Measurements from ENCODE around the gene ASGR1. TPM values are rescaled to one million over a fixed set of nuclear protein-coding genes. Genes with fewer than 3 reads are reported as not detected.

The ASGR1 gene
- total and polyA plus RNA-seq, 8 donors: 0.87 to 6.0 (median 1.9) TPM; not detected in 3

DNA sequence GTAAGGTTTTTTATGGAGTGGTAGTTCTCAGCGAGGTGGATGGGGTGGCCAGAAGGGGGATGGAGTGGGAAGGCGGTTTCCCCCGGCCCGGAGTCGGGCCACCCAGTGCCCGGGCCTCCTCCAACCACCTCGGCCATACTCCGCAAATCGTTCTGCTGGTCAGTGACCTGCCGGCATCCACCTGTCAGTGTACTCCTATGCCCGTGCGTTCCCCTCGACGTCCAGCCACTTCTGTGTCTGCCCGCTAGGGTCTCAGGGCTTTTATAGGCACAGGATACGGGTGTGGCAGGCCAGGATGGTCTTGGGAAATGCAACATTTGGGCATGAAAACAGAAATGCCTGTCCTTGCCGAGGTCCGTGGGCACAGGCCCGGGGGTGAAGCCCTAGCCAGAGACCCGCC is 45.3 kb downstream of the ASGR1 start:
- intact Hi-C loops (cut with DNase I; ENCODE audit: low total_unique reads): no loop called here
- H3K4me3 ChIP-seq: no peak overlapping the region
- H3K27me3 ChIP-seq: peaks cover 0 to 91% (median 9%) of the 10 kb centered on the region in 3 donors
- TF ChIP-seq, protein P1, sequence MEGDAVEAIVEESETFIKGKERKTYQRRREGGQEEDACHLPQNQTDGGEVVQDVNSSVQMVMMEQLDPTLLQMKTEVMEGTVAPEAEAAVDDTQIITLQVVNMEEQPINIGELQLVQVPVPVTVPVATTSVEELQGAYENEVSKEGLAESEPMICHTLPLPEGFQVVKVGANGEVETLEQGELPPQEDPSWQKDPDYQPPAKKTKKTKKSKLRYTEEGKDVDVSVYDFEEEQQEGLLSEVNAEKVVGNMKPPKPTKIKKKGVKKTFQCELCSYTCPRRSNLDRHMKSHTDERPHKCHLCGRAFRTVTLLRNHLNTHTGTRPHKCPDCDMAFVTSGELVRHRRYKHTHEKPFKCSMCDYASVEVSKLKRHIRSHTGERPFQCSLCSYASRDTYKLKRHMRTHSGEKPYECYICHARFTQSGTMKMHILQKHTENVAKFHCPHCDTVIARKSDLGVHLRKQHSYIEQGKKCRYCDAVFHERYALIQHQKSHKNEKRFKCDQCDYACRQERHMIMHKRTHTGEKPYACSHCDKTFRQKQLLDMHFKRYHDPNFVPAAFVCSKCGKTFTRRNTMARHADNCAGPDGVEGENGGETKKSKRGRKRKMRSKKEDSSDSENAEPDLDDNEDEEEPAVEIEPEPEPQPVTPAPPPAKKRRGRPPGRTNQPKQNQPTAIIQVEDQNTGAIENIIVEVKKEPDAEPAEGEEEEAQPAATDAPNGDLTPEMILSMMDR (IDR thresholded peaks at IDR 0.05): no peak
- TF ChIP-seq POLR2AphosphoS5 (IDR thresholded peaks at IDR 0.05): no peak
- TF ChIP-seq EP300 (IDR thresholded peaks at IDR 0.05): no peak
- no peak for TF ChIP-seq POLR2A (IDR thresholded peaks at IDR 0.05)
- H3K27ac ChIP-seq: peak overlapping the region in 1 of 5 donors; percentile 48
- DNase-seq: no peak
- H3K4me1 ChIP-seq: peaks cover 0 to 23% (median 10%) of the 10 kb centered on the region in 4 donors
- H3K36me3 ChIP-seq: no peaks in the 10 kb centered on the region
- H3K9me3 ChIP-seq: no peaks in the 10 kb centered on the region
- 68 to 78% (median 75%) methylated on average over 20 of the region's 20 CpGs for WGBS, 5 donors

GRCh38 chr17:7133424-7133823 is 45.7 kb downstream of the ASGR1 start:
- TF ChIP-seq POLR2A (IDR thresholded peaks at IDR 0.05) (no peak), POLR2AphosphoS5 (IDR thresholded peaks at IDR 0.05) (no peak), EP300 (IDR thresholded peaks at IDR 0.05) (no peak)
- TF ChIP-seq, protein P1 (IDR thresholded peaks at IDR 0.05): no peak
- WGBS, 5 donors: 16 to 27% (median 23%) methylated on average over 8 to 19 of the region's 19 CpGs

DNA sequence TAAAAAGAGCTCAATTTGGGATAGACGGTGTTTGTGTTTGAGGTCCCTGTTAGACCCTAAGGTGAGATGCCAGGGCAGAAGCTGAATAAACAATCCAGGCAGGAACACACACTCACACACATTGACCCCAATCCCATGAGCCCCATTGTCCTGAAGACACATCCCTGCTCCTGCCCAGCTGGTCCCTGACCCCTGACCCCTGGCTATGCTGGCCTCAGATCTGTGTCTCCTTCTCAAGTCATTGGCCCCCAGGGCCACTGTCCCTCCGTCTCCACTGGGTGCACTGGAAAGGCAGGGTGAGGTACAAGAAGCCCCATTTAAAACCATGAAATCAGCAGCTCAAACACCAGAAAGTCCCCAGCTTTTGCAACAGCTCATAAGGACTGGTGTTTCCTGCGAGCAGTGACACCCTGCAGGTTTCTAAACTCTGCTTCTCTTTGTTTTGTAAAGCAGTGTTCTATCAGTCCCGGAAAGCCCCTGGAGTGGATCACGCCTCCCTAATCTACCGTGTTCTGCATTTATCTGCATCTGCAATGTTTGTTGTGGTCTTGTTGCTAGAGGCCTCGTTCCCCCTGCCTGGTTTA is 46.6 kb downstream of the ASGR1 start:
- Histone ChIP-seq H3K4me3 (no peak overlapping the region), H3K27ac (peak overlapping the region in 2 of 5 donors; percentile 22 to 69), H3K9me3 (no peaks in the 10 kb centered on the region), H3K36me3 (no peaks in the 10 kb centered on the region), H3K4me1 (peaks cover 0 to 23% (median 10%) of the 10 kb centered on the region in 4 donors), H3K27me3 (peaks cover 0 to 80% (median 7%) of the 10 kb centered on the region in 3 donors)
- 18 to 33% (median 22%) methylated on average over 7 of the region's 7 CpGs for WGBS, 5 donors
- intact Hi-C loops (cut with DNase I; ENCODE audit: low total_unique reads): no loop called here
- TF ChIP-seq, protein P1 (IDR thresholded peaks at IDR 0.05): no peak
- TF ChIP-seq POLR2A (IDR thresholded peaks at IDR 0.05): no peak
- TF ChIP-seq POLR2AphosphoS5 (IDR thresholded peaks at IDR 0.05): no peak
- TF ChIP-seq EP300 (IDR thresholded peaks at IDR 0.05): no peak
- peak in 1 of 2 donors; percentile 78 for DNase-seq

More at GRCh38 chr17:7133424-7133823, 45.7 kb downstream of the ASGR1 start:
- no peaks in the 10 kb centered on the region for H3K9me3 ChIP-seq
- no peak overlapping the region for H3K4me3 ChIP-seq
- DNase-seq: peak in 1 of 2 donors; percentile 65
- peak overlapping the region in 2 of 5 donors; percentile 48 to 69 for H3K27ac ChIP-seq
- H3K4me1 ChIP-seq: peaks cover 0 to 23% (median 10%) of the 10 kb centered on the region in 4 donors
- peaks cover 0 to 88% (median 9%) of the 10 kb centered on the region in 3 donors for H3K27me3 ChIP-seq
- no peaks in the 10 kb centered on the region for H3K36me3 ChIP-seq
- intact Hi-C loops (cut with DNase I; ENCODE audit: low total_unique reads): no loop called here

DNA sequence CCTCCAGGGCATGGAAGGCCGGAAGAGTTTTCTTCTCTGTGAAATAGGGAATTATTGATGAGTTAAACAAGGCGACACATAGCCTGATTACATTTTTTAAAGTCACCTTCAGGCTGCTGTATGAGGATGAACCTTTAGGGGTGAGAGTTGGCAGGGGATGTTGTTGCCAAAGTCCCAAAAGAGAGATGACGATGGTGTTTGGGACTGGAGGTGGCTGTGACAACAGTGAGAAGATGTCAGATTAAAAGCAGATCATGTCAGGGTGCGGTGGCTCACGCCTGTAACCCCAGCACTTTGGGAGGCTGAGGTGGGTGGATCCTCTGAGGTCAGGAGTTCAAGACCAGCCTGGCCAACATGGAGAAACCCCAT is 47.8 kb downstream of the ASGR1 start:
- TF ChIP-seq POLR2AphosphoS5 (IDR thresholded peaks at IDR 0.05): no peak
- no peak for DNase-seq
- Histone ChIP-seq H3K4me1 (peaks cover 0 to 23% (median 10%) of the 10 kb centered on the region in 4 donors), H3K4me3 (no peak overlapping the region), H3K36me3 (no peaks in the 10 kb centered on the region), H3K9me3 (no peaks in the 10 kb centered on the region), H3K27me3 (peaks cover 0 to 69% (median 0%) of the 10 kb centered on the region in 3 donors), H3K27ac (peak overlapping the region in 2 of 5 donors; percentile 8 to 32)
- intact Hi-C loops (cut with DNase I; ENCODE audit: low total_unique reads): no loop called here
- 72 to 92% (median 89%) methylated on average over 5 of the region's 5 CpGs for WGBS, 5 donors

Measured in stomach (tissue), 9 donors.